ENCODE data around the gene LIPC. TPM values are rescaled to one million over a fixed set of nuclear protein-coding genes. Genes with fewer than 3 reads are reported as not detected.
A peak's percentile ranks its signal among the peaks of the same experiment; 100 is the strongest.

Gene LIPC
- total RNA-seq, 1 experiment from 2014 or later = 0.40 TPM

DNA sequence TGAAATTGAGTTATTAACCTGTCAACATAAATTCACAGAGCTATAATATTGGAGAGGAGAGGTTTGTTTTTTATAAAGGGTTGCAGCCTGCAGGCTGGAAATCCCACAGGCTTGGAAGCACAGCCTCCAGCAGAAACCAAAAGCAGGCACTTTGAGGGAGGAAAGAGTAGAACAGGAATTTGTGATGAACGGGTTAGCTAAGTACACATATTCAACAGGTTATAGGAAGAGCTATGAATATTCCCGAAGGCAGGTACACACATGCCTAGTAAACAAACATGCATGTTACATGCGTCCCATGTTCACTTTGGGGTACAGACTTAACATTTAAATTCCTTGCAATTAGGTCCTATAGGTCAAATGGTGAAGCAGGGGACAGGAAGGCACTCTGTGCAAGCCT is 25.9 kb upstream of the LIPC start:
- no peak for DNase-seq (ENCODE audit: low read depth)

DNA sequence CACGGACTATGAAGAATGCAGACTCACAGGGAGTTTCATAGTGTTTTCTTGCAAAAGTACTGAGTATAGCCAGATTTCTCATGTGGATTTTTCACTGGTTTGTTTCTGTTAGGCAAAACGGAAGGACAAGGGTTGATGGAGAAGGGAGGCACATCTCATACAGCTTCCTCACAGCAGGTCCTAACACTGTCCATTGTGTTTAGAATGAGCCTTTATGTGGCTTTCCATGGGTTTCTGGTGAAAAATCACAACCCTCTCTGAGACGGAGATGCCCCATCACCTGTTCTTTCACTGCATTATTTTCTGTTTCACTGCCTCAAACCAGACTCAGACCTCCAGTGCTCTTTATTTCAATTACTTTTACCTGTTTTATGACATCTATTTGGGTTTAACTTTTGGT is 25.0 kb upstream of the LIPC start:
- DNase-seq (ENCODE audit: low read depth) = no peak

DNA sequence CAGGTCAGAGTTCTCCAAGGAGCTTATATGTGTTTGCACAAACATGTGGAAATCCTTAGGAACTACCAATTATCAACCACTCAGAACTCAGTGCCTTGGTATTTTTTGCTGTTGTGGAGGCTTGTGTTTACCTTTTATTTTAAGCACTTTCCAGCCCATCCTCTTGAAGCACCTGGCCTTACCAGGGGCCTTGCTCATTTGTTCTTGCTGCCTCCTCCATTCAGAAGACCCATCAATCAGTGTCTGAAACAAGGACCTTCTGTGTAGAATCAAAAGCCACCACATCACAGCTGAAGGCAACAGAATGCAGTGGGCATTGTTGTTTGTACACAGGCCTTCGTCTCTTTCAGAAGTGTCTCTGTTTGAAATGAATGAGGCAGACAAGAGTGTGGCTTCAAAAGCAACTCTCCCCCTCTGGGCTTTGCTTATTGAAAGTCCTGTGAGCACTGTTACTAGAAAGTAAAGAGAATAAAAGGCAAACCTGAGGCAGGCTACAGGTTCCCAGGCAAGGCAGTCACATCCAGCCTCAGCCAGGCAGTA is 24.5 kb upstream of the LIPC start:
- DNase-seq (ENCODE audit: low read depth) = no peak

DNA sequence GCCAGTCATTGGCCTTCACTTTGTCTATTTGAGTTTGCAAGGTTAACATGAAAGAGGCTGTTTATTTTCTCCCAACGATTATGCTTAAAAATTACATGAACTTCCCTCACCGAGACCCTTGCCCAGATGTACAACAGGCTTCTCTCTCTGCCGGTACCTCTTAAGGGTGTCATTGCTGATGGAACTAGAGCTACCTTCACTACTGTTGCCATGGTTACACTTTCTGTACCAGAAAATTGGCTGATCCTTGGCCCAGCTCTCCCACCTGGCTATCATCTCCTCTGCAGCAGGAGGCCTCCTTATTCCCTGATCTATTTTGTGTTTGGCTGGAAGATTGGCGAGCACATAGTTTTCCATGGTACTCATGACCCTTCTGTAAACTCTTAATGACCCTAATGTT is 24.0 kb upstream of the LIPC start:
- DNase-seq (ENCODE audit: low read depth) = no peak

DNA sequence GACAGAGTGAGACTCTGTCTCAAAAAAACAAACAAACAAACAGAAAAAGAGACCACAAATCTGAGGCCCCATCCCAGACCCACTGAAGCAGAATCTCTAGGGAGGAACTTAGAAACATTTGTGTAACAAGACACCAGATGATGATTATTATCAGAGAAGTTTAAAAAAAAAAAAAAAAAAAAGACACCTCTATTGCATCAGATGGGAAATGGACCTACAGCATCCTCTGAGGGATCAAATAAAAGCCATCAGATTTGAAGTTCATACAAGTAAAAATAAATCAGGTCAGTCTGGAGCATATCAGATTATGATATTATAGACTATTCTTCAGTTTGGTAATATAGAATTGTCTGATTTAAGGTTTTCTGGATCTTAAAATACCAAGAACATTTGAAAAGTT is 21.9 kb upstream of the LIPC start:
- DNase-seq (ENCODE audit: low read depth) = no peak

DNA sequence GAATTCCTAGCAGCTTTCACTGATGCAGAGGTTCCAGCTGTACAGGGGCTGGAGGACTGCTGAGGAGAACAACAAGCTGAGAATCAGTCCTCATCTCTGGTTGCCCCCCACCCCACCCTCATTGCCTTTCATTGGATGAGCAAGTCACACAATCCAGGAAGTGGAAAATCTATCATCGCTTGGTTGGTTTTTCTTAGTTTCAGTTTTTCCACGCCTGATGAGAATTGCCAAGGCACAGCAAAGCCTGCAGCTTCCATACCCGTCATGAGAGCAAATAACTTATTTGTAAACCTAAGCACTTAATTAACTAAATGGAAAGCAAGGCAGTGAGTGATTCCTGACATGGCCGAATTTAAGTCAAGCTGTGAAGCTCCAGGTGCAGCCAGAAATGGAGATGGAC is 21.4 kb upstream of the LIPC start:
- peak; percentile 67 for DNase-seq (ENCODE audit: low read depth)

DNA sequence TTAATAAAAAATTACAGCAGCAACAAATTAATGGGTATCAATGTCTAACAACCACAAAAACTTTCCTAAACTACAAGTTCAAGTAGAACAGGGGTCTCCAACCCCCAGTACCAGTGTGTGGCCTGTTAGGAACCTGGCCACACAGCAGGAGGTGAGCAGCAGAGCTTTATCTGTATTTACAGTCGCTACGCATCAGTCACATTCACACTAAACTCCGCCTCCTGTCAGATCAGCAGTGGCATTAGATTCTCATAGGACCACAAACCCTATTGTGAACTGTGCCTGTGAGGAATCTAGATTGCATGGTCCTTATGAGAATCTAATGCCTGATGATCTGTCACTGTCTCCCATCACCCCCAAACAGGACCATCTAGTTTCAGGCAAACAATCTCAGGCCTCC is 18.5 kb upstream of the LIPC start:
- DNase-seq (ENCODE audit: low read depth) = no peak

DNA sequence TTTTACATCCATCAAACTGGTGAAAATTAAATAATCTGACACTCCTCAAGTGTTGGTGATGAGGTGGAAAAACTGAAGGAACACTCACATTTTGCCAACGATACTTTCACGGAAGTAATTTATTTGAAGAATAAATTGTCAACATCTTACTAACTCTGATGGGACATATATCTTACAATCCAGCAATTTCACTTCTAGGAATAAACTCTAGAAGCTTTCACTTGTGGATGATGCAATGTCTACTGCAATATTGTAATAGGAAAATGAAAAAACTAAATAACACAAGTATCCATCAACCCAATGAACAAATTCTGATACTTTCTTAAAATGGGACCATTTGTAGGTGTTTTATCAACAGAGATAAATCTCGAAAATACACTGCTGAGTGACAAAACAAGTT is 16.2 kb upstream of the LIPC start:
- DNase-seq (ENCODE audit: low read depth) = no peak

DNA sequence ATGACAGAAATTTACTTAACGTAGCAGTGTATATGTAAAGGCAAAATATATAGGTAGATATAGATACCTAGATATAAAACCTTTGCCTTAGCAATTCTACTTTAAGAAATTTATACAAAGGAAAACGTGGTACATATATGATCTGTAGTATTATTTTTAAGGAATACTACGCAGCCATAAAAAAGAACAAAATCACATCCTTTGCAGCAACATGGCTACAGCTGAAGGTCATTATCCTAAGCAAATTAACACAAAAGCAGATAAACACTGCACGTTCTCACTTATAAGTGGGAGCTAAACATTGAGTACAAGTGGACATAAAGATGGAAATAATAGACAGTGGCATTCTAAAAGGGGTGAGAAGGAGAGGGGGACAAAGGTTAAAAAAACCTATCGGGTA is 14.8 kb upstream of the LIPC start:
- no peak for DNase-seq (ENCODE audit: low read depth)

DNA sequence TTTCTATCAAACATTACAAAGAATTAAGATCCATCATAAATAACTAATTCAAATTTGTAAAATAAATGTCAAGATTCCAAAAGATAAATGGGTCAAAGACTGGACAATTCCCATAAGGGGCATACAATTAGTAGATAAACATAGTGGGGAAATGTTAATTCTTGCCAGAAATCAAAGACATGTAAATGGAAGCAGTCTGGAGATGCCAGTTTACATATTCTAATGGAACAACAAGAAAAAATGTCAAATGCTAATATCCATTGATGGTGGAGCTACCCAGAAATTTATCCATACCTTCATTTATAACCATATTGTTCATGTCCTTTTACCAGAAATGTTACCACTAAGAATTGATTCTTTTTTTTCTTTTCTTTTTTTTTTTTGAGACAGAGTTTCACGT is 13.7 kb upstream of the LIPC start:
- no peak for DNase-seq (ENCODE audit: low read depth)

DNA sequence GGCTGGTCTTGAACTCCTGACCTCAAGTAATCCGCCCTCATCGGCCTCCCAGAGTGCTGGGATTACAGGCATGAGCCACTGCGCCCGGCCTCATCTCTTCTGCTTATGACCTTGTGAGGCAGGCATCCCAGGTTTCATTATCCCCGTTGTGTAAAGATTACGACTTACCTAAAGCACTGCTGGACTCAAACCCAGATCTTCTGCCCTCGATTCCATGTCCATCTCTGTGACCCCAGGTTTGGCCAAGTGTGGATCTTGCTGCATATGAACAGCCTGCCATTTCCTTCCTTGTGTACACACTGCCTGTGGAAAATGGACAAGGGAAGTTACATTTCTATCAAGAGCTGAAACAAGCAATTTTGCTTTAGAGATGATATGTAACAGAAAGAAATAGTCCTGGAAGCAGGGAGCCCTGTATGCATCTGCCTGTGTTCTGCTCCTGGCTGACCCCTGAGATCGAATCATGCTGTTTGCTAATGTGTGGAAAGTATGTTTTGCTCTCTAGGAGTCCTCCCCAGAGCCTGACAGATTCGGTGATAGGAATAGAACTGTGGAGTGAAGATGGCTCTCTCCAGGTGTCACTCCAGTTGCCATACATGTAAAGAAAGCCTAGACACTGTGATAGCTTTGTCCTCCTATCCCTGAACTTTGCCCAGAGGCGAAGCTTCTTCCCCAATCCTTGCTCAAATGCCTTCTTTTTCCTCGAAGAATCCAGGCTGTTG is 11.8 kb upstream of the LIPC start:
- DNase-seq (ENCODE audit: low read depth) = no peak

DNA sequence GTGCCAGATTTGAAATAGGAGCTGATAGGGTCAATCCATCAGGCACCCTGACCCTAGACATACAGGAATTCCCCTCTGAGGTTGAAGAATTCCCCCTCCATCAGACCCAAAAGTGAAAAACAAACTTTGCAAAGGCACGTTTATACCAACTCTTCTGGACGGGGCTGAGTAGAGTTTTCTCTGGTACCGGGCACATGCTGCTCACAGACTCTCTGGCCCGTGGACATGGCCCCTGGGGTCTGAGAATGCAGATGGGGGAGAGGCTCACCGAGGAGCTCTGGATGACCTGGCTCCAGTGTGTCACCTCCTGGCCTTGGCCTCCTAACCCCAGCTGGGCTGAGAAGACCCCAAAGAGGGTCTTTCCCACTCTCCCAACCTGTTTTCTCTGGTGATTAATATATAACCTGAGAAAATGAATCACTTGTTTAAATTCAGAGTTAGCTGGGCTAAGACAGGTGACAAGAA is 11.2 kb upstream of the LIPC start:
- DNase-seq (ENCODE audit: low read depth) = no peak

DNA sequence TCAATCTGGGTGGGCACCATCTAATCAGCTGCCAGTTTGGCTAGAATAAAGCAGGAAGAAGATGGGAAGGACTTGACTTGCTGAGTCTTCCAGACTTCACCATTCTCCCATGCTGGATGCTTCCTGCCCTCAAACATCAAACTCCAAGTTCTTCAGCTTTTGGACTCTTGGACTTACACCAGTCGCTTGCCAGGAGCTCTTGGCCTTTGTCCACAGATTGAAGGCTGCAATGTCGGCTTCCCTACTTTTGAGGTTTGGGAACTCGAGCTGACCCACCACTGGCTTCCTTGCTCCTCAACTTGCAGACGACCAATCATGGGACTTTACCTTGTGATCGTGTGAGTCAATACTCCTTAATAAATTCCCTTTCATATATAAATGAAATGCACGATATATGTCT is 8.6 kb upstream of the LIPC start:
- no peak for DNase-seq (ENCODE audit: low read depth)

DNA sequence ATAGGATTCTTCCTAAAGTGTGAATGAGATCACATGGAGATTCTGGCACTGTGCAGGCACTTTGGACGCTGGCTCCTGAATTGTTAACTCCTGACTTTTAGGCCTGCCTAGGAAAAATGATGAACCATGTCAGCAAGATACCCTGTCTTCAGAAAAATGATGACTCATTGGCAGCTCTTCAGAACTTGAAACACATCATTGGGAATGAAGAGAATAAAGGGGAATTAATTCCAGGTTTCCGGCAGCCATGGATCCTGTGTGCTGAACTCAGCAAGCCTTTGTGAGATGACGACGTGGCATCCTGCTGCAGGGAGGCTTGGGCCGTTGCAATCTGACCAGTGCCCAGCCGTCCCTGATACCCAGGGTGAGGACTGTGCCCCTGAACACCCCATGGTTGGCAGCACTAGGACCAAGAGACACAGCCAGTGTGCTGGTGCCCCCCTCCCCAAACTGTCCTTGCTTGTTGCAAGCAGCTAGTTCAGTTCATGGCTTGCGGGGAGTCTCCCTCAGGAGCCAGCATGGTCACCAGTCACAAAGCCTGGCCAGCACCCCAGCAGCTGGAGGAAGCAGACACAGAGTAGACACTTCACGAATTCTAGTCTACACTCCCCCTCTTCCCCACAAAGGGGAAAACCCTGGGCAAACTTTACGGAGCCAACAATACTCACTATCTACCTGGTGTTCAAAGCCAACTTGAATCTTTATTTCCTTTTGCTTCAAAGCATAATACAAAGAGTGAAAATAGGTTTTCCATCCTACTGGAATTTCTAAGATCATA is 7.8 kb upstream of the LIPC start:
- DNase-seq (ENCODE audit: low read depth) = no peak

DNA sequence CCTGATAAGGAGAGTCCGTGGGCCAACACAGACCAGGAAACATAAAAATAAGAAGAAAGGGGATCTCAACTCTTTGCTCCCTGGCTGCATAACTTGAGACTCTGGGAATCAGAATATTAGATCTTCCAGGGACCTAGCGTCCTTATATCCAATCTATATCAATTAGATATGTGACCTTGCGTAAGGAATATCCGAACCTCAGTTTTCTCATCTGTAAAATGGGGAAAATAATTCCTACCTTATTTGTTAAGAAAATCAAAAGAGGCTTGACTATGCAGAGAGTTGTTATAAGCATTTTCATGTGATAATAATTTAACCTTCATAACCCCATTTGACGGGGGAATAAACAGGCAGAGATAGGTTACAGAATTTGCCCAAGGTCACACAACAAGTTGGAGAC is 7.1 kb upstream of the LIPC start:
- no peak for DNase-seq (ENCODE audit: low read depth)

DNA sequence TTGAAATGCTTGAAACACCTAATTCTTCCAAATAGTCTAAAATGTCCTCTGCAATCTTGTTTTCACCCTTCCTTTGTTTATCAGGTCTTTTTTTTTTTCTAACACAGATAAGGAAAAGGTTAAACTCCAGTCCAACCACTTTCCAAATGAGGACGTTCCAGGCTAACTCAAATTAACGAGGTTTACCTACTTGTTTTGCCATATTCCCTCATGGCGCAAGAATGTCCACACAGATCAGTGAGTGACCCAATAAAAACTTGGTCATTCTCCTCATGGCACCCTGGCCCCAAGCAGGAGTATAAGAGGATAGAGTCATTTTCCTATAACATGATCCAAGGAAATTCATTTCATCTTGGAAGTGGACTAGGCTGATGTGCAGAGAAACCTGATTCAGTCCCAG is 6.6 kb upstream of the LIPC start:
- no peak for DNase-seq (ENCODE audit: low read depth)

DNA sequence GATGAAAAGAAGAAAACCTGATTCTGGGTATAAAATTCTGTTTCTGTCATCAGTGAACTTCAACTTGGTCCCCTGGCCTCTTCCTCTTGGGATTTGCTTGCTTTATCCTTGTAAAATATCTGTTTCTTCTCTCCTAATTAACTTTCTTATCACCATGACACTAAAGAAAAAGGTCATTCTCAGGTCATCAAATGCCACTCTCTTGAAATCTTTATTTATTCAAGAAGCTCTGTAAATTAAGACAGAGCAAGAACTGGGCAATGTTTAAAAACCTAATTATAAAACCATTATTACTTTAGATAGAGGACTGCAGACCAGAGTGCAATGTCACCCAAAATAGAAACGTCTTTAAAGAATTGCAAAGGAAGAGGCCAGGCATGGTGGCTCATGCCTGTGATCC is 6.0 kb upstream of the LIPC start:
- no peak for DNase-seq (ENCODE audit: low read depth)

DNA sequence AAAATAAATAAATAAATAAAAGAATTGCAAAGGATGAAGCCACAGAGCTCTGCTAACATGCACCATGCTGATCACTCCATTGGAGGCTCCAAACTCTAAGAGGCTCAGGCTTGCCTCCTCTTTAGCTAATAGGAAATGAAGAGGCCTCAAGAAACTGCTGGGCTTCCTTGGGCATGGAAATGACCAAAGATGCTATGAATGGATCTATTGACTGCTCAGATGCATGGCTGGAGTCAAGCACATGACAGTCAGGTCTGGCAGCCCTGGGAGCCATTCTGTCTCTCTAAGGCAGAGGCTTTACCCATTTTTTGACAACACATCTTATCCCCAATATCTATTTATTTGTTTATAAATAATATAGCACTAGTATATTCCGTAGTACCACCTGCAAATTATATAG is 5.3 kb upstream of the LIPC start:
- no peak for DNase-seq (ENCODE audit: low read depth)

DNA sequence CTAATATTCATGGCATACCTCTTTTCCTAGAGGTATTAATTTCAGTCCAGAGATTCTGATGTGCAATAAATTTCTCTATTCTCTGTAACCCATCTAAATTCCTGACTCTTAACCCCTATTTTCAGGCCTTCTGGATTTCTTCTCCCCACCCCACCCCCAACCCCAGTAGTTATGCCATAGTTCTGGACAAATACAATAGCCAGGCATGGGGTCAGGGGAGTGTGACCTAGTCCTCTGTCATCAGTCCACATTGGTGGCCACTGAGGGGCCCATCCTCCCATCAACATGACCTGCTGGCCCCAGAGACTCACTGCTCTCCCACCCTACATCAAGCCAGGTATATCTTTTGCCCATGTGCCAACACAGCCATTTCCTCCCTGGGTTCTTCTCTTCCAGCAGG is 3.8 kb upstream of the LIPC start:
- DNase-seq (ENCODE audit: low read depth) = no peak

DNA sequence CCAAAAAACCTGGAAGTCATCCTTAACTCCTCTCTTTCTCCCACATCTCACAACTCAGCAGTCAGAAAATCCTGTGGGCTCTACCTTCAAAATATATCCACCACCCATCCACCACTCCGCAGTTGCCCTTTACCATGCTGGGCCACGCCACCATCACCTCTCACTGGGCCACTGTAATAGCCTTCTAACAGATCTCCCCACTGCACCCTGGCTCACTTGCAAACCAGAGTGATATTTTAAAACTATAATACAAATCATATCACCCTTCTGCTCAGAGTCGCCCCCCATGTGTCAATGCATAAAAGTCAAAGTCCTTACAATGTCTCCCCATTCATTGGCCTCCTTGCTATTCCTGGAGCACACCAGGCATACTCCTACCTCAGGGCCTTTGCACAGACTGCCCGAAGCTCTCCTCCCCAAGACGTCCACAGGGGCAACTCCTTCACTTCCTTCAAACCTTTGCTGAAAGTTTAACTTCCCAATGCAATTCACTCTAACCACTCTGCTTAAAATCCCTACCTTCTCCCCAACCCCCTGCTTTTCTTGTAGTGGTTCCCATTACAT is 1.5 kb upstream of the LIPC start:
- no peak for DNase-seq (ENCODE audit: low read depth)

DNA sequence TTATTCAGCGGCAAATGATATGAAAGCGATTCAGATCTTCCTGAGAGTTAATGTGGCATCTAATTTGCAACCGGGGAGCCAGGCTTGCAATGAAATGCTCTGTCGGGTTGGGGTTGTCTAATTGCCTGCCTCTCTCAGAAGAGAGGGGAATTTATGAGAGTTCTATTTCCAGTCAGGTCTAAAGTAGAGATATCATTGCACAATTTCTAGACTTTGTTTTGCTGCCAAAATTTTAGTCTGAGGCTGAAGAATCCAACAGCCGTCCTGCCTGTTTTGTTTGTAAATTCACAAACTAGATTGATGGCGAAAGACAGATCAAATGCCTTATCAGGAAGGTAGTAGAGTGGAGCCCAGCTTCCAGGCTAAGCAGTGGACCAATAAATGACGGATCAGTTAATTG is 610 bp downstream of the LIPC start:
- peak; percentile 32 for DNase-seq (ENCODE audit: low read depth)

DNA sequence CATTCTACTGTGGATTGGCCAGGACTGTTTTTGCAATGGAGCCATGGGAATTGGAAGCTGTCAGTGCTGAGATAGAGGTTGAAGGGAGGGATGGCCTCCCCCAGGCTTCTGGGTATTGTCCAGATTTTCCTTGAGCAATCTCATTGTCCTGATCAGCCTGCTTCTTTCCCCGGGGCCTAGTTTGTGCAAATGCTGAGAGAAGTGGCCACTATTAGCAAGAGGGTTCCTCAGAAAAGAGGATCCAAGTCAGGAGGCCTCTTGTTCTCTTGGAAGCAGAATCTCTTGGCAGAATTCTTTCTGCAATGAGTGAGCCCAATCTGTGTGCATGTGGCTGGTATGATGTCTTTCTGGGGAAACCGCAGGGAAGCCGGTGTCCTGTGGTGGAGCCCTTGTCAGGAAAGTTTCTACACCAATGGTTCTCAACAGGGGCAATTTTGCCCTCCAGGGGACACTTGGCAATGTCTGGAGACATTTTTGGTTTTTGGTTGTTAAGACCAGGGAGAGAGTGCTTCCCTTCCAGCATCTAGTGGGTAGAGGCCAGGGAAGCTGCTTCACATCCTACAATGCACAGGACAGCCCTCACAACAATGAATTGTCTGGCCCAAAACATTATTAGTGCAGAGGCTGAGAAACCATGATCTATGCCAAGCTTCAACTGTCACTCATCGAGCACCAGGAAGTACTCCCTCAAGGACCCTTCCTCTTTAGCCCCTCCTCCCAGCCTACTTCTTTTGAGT is 2.0 kb downstream of the LIPC start:
- DNase-seq (ENCODE audit: low read depth) = no peak
